Activated T-helper 1 cell treated with anti-CD3 and anti-CD28 coated beads, Interleukin-12 subunit alpha, Interleukin-12 subunit beta, Interleukin-2, Interleukin-4 antibody, amounts not matched to agents 30 ng/mL and 10 ng/mL and 1 ng/mL, durations not matched to agents 14 hours and 24 hours and 36 hours (primary cell): ENCODE results near the gene ZNF608. TPM values are rescaled to one million over a fixed set of nuclear protein-coding genes. Genes with fewer than 3 reads are reported as not detected.

Source experiments
- DNase-seq: peaks from one replicate; pipeline ENCODE4 v3.0.0; 2021; ENCODE audit warnings: low spot score
- H3K27ac Mint-ChIP-seq: one replicate; pipeline ENCODE4 v1.8.0; 2021; ENCODE audit warnings: mild to moderate bottlenecking, mixed read lengths
- H3K27me3 Mint-ChIP-seq: one replicate; pipeline ENCODE4 v1.8.0; 2022; ENCODE audit warnings: mild to moderate bottlenecking, moderate library complexity, mixed read lengths; ENCODE audit not compliant: insufficient read depth
- H3K36me3 Mint-ChIP-seq: one replicate; pipeline ENCODE4 v1.8.0; 2021; ENCODE audit warnings: low read depth, mixed read lengths
- H3K4me1 Mint-ChIP-seq: one replicate; pipeline ENCODE4 v1.8.0; 2021; ENCODE audit warnings: low read depth, mixed read lengths
- H3K4me3 Mint-ChIP-seq: one replicate; pipeline ENCODE4 v1.8.0; 2021; ENCODE audit warnings: mild to moderate bottlenecking, moderate library complexity, mixed read lengths
- H3K9me3 Mint-ChIP-seq: one replicate; pipeline ENCODE4 v1.8.0; 2021; ENCODE audit warnings: mixed read lengths
- intact Hi-C: fragments of 100-400 bp; cut with micrococcal nuclease; formaldehyde crosslinking; loops from one replicate; pipeline ENCODE4 v1.15.1; 2024
- total RNA-seq: library from RNA; stranded (reverse); gene quantifications from 2 replicates; pipeline ENCODE4 v1.2.3, GENCODE V29; 2022

ZNF608 gene
- total RNA-seq, 1 donor from 2014 or later: not detected

DNA sequence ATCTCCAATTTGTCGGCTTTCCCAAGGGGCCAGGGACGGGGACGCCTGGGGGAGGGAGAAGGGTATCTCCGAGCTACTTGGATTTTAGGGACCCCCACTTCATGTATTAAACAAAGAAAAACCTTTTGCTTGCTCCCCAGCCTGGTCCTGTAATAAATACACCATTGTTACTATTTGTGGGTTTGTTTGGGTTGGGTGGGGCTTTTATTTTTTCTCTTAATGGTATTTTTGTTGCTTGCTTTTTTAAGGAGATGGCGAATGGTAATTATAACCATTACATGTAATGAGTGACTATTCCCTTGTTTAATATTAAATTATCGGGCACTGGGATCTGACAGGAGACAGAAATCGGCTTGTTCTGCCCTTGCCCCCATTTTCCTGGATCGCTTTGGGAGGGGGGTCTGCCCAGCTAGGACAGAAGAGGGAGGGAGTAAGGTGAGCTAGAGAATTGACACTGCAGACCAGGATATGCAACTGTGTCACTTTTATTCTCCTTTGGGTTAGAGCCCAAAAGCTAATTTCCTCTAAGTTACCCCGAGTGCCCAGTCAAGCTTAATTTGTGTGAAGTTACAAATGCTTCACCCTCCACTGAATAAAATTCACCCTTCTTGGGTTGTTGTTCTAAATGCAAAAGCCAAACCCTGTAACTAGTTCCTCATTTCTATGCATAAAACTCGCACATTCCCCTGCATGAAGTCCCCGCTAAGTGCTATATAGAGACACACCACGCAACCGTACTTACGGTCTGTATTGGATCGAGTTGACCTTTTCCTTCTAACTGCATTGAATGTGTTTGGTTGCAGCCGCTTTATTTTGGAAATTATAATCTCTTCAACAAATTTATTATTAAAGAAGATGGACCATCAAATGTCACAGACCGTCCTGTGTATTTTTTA, 1.6 kb upstream of the ZNF608 start:
- DNase-seq: no peak
- Mint-ChIP-seq H3K4me1 (peaks cover 6% of the 10 kb centered on the region), H3K27me3 (peaks cover 48% of the 10 kb centered on the region), H3K9me3 (no peaks in the 10 kb centered on the region), H3K4me3 (no peak overlapping the region), H3K27ac (no peak overlapping the region), H3K36me3 (no peaks in the 10 kb centered on the region)
- intact Hi-C loops: no loop called here

DNA sequence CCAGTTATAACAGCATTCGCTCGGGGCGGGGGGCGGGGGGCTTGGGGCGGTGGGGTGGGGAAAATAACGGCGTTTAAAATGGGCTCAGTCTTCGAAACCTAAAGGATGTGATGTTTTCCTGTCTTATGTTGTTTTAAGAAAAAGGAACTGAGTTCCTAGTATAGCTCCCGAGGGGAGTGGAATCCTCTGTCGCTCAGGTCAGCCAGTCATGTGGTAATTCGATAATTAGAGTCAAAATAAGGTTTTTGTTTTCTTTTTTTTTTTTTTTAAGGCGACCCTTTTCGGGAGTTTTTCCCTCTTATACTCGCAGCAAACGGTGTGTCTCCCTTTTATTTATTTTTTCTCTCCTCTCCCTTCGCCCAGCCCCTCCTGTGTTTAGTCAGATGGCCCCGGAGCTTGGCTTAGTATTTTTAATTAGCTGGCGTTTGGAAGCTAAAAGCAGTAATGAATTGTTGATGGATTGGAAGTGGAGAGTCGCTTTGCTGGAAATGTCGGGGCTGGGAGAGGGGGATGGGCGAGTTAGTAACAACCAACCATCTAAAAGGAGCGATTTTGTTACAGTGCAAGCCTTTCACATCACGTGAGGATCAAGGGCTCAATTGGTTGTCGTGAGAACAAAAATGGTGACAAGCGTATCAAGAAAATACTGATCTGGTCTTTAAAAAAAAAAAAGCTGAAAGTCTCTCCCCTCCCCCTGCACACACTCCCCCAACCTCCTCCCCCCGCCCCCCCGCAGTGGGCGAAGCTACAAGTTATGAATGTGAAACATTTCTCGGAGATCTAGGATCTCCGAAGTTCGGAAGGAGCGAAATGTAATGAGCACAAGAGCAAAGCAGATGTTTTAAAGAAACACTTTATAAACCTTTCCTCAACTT, 714 bp upstream of the ZNF608 start:
- Mint-ChIP-seq H3K27ac (no peak overlapping the region), H3K9me3 (no peaks in the 10 kb centered on the region), H3K4me1 (peaks cover 6% of the 10 kb centered on the region), H3K36me3 (no peaks in the 10 kb centered on the region), H3K27me3 (peaks cover 48% of the 10 kb centered on the region), H3K4me3 (peak overlapping the region; percentile 53)
- intact Hi-C loops: no loop called here
- no peak for DNase-seq

DNA sequence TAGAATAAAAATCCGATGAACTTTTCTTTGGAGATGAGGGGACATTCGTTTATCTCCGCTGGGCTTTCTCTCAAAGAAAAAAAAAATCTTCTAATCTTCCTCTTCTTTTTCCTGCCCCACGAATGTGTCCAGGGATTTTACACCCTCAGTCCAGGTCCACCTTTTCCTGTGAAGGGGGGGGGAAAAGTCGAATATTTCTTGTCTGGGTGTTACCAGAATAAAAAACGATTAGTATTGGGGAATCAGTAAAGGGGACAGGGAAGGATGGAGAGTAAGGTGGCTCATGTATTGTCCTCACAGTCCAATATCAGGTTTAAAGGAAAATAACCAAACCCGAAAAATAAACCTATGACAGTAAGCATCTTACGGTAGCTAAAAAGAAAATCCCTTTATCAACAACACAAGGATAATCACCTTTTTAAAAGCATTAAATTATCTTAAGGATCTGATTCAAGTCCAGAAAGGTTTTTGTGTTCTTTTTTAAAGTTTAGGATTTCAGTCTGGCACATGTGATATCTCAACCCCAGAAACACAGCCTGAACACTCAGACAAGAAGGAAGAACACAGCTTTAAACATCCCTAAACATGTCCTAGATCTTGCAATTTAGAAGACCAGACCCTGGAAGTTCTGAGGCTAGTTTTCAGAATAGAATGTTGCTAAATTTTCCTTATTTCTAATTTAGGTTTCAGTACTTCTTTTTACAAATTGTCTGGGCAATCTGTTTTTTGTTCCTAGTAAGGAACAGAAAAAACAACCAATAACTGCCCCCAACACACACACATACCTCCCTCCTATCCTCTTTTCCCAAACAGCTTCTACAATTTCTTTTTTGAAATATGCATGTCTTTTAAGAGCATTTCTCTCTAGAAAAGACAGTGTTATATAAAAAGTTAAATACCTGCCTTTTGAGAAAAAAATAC, 1.2 kb downstream of the ZNF608 start:
- Mint-ChIP-seq H3K4me1 (peaks cover 6% of the 10 kb centered on the region), H3K36me3 (no peaks in the 10 kb centered on the region), H3K27me3 (peaks cover 42% of the 10 kb centered on the region), H3K4me3 (no peak overlapping the region), H3K9me3 (no peaks in the 10 kb centered on the region), H3K27ac (no peak overlapping the region)
- no peak for DNase-seq
- intact Hi-C loops: no loop called here

DNA sequence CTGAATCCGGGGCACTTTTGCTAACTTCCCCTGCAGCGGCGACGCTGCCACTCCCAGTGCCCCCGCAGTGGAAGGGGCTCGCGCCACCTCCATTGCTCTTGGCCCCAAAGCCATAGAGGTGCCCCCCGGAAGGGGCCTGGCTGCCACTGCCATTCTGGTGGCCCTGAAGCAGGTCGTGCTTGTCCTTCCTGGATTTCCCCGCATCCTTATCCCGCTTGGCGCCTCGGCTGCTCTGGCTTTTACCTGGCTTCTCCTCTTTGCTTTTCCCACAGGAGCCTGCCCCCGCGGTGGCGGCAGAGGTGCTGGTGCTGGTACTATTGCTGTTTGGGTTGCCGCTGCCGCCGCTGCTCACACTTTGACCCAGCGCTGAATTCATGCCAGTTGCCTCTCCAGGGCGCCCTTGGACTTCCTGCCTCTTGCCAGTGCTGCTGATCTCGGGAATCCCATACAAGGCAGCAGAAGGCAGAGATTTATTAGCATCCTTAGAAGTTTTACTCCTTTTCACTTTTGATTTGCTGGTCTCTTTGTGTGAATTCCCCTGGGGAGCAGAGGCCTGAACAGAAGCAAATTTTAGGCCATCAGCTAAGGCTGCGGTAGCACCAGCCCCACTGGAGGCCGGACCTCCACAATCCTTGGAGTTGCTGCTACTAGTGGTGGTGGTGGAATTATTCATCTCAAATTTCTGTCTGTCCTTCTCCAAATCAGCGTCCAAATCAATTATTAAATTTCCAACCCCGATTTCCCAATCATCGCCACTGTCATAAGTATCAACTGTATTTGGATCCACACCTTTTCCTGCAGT, 2.1 kb downstream of the ZNF608 start:
- Mint-ChIP-seq H3K4me3 (no peak overlapping the region), H3K9me3 (no peaks in the 10 kb centered on the region), H3K36me3 (no peaks in the 10 kb centered on the region), H3K27me3 (peaks cover 40% of the 10 kb centered on the region), H3K27ac (no peak overlapping the region), H3K4me1 (peaks cover 6% of the 10 kb centered on the region)
- DNase-seq: no peak
- intact Hi-C loops: no loop called here

DNA sequence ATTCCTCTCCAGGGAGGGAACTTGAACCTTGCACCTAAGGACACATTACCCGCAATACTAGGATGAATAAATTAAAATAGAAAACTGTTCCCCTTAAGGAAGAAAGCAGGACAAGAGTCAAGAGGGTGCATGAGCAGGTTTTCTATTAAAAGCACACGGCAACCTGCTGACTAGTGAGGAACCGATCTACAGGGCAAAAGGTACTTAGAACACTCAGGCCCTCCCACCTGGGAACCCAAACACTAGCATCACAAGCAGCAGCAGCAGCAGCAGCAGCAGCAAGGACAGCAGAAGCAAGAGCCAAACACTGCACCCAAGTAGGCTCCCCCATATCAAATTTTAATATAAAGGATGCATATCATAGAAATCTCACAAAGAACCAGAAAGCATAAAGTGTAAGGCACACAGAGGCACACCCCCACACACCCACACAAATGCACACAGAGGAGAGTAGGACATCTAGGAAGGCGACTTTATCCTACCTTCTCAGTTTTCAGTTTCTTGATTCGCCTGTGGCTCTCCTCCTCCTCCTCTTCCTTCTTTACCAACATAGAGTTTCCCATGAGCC, 2.8 kb downstream of the ZNF608 start:
- intact Hi-C loops: no loop called here
- Mint-ChIP-seq H3K27ac (no peak overlapping the region), H3K9me3 (no peaks in the 10 kb centered on the region), H3K27me3 (peaks cover 36% of the 10 kb centered on the region), H3K4me3 (no peak overlapping the region), H3K4me1 (peaks cover 6% of the 10 kb centered on the region), H3K36me3 (no peaks in the 10 kb centered on the region)
- DNase-seq: no peak

DNA sequence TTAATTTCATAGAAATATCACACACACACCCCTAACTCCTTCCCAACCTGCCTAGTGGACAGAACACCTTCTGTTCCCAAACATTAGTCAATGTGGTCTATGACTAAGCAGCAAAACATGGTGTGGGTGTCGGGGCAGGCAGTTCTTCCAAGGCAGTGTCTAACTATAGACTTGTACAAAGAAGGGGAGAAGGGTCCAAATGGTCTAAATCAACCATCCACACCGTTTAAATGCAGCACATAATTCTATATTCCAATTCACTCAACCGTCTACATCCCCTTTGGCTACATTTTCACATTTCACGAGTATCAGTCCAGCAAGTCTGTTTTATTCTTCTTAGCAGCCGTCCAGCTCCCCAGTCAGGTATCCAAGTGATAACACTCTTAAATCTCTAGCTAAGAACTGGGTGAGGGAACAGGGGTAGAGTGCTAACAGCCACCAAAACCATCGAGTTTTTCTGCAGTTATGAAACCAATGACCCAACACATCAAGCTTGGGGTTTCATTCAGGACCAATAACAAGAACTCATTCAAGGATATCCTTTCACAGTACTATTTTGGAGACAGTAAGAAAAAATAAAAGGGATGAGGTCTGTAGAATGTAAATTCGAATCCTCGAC, 3.3 kb downstream of the ZNF608 start:
- Mint-ChIP-seq H3K4me3 (no peak overlapping the region), H3K27me3 (peaks cover 33% of the 10 kb centered on the region), H3K4me1 (peaks cover 6% of the 10 kb centered on the region), H3K9me3 (no peaks in the 10 kb centered on the region), H3K36me3 (no peaks in the 10 kb centered on the region), H3K27ac (no peak overlapping the region)
- intact Hi-C loops: no loop called here
- DNase-seq: no peak

DNA sequence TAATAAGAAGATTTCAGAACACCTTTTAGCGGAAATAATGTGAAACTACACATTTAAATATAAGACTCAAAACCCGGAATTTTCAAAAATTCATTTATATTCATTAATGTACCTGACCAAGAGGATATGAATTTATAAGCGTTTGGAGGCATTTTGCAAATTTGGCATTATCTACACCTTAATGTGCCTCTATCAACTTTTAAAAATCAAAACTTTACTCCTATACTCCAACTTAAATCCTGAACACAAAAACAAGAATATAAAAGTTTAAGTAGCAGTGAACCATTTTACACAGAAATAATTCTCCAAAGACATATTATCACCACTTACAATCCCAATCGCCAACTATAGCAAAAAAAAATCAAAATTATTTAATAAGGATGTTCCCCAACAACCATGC, 3.9 kb downstream of the ZNF608 start:
- Mint-ChIP-seq H3K27me3 (peaks cover 27% of the 10 kb centered on the region), H3K9me3 (no peaks in the 10 kb centered on the region), H3K36me3 (no peaks in the 10 kb centered on the region), H3K4me1 (peaks cover 6% of the 10 kb centered on the region), H3K27ac (no peak overlapping the region), H3K4me3 (no peak overlapping the region)
- intact Hi-C loops: no loop called here
- no peak for DNase-seq

DNA sequence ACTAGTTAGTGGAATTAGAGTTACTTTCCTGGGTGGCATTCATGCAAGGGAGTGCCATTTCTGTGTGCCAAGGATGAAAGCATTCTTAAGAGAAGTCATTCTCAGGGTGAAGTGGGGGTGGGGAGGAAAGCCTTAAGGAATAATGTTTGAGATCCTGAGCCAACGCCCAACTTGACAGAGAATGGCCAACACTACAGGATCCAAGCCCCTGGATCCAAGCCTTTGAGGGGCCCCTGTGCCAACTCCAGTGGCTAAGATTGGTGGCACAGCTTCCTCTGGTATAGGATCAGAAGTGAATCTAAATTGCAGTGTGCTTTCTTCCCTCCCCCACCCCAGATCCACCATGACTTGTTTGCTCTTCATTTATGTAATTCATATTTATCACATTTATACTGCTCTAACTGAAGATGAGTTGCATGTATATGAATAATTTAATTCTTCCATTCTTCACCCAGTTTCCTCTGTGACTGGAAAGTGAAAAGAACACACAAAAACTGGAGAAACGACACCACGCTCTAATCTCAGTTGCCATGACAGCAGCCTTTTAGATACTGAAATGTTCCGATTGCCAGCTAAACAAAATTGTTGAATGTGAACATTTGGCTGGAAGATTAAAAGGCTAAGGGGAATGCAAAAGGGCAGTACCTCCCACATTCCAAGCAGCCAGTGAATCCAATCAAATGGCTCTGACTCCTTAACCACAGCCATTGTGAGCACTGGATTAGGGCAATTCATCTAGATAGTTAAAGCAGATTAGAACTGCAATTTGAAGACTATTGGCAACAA, 4.5 kb downstream of the ZNF608 start:
- H3K36me3 Mint-ChIP-seq: no peaks in the 10 kb centered on the region
- H3K4me3 Mint-ChIP-seq: no peak overlapping the region
- peaks cover 21% of the 10 kb centered on the region for H3K27me3 Mint-ChIP-seq
- no peak for DNase-seq
- intact Hi-C loops: no loop called here
- no peak overlapping the region for H3K27ac Mint-ChIP-seq
- H3K9me3 Mint-ChIP-seq: no peaks in the 10 kb centered on the region
- H3K4me1 Mint-ChIP-seq: peaks cover under 1% of the 10 kb centered on the region

DNA sequence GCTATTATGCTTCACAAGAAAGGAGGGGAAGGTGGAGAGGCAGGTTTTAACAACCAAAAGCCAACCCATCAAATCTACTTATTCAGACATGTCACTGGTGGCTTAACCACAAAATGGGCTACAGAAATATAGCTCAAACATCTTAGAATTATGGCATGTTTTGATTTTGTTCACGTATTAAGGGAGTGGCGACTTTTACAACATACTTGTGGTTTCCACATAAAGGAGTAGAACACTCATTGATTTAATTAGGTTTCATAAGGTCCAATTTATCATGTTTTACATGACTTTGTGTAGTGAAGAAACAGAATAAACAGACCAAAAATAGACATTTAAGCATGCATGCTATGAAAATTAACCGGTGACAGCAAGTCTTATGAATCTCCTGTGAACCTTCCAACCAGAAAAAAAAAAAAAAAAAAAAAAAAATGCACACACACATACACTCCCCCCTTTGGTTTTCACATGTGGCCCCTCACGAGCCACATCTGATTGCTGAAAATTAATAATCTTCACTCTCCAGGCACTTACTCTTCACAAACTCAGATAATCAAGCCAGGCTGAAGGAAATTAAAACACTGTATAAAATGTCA, 5.4 kb downstream of the ZNF608 start:
- Mint-ChIP-seq H3K27ac (no peak overlapping the region), H3K4me1 (no peaks in the 10 kb centered on the region), H3K9me3 (no peaks in the 10 kb centered on the region), H3K36me3 (no peaks in the 10 kb centered on the region), H3K27me3 (peaks cover 14% of the 10 kb centered on the region), H3K4me3 (no peak overlapping the region)
- intact Hi-C loops: no loop called here
- no peak for DNase-seq

DNA sequence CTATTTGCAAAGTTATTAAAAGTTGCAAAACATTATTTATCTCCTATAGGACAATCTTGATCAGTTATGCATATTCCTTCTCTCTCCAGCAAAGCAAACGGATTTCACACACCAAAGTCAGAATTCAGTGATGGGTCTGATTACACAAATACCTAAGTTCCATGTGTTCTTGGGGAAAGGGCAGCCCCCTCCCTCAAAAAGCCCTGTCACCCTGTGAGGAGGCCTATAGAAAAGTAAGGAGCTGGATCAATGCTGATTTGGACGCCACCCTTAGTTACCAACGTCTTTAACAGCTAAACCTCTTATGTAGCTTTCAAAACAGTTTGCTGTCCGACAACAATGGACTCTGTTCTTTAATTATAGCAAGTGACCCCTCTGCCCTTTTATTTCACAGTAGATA, 6.4 kb downstream of the ZNF608 start:
- H3K27me3 Mint-ChIP-seq: peaks cover 10% of the 10 kb centered on the region
- intact Hi-C loops: no loop called here
- H3K27ac Mint-ChIP-seq: no peak overlapping the region
- no peak overlapping the region for H3K4me3 Mint-ChIP-seq
- no peaks in the 10 kb centered on the region for H3K4me1 Mint-ChIP-seq
- no peaks in the 10 kb centered on the region for H3K9me3 Mint-ChIP-seq
- DNase-seq: no peak
- no peaks in the 10 kb centered on the region for H3K36me3 Mint-ChIP-seq

DNA sequence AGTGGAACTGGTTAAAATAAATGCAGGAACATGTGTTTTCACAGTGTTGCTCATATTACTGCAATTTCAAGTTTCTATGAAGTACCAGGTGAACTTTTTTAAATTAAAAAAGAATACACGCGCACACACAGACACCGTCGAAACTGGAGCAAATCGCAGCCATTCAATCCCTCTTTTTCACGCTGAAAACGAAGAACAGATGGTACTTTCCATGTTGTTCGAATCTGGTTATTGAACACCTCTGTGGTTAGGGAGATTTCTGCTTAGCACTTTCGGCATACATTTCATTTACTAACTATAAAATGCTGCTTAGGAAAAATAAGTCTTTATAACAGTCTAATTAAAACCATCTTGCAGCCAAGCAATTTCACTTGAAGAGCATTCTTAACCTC, 6.8 kb downstream of the ZNF608 start:
- DNase-seq: no peak
- Mint-ChIP-seq H3K4me3 (no peak overlapping the region), H3K4me1 (no peaks in the 10 kb centered on the region), H3K36me3 (no peaks in the 10 kb centered on the region), H3K27me3 (peaks cover 8% of the 10 kb centered on the region), H3K27ac (no peak overlapping the region), H3K9me3 (no peaks in the 10 kb centered on the region)
- intact Hi-C loops: no loop called here
